Activated gamma-delta T cell treated with Interleukin-2 at 50 U/mL for 16 hours (primary cell): ENCODE measurements around the gene SUPT3H.
"Not testable (repeated sequence)": the region's sequence is repeated elsewhere in the genome, so short reads cannot be mapped to it uniquely, and the experiment has no call there.

ENCODE experiments used
- DNase-seq: peaks from one replicate; pipeline ENCODE4 v3.0.0-alpha.2; 2020

The SUPT3H gene

DNA sequence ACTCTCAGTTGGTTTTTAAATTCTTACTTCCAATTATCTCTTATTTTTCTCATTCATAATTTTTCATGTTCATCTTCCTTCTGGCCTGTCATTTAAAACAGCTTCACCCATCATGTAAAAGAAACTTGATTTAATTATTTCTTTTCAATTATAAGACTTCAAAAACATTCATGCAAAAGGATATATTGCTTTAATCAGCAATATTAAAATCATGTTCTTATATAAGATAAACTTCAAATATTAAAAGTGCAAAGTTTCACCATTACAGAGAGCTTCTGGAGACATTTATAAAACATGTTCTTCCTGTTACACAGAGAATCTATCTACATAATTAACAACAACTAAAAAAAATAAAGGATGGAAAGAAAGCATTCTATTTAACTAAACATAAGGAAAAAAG is 446.3 kb downstream of the SUPT3H start:
- no peak for DNase-seq

DNA sequence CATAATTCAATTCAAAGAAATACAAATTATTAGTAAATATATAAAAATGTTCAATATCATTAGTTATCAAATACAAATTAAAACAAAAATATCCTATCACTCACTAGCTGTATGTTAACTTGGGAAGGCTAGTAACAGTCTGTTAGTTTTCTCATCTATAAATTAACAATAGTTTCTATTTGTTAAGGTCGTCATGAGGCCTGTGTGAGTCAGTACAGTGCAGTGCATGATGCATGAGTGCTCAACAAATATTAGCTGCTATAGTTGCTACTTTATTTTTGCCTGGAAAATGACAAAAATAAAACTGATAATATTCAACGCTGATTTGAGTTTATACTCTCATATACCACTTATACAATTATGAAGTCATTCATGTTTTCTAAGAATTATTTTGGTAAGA is 451.2 kb downstream of the SUPT3H start:
- no peak for DNase-seq

DNA sequence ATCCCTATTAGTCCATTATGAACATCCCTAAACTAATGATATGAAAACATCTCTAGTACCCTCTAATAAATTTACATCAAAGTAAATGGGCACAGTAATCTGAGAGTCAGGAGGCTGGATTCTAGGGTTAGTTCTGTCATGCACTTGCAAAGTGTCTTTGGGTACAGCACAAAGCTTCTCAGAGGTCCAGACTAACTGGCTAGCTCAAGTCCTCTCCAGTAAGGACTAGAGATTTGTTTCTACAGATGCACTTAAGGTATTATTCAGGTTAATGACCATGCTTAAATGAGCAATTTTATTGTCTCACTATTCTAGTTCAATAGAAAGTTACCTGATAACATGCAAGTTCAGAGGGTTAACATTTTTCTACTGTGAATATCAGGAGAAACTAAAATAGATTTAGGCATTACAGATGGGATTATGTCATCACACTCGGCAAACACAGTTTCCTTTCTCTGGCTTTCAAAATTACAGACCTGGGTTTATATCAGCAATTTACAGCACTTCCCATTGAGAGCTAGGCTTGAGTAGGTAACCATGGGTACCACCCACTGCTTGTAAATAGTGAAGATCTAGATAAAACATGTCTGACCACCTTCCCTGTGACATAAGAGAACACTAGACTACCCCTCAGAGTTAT is 452.5 kb downstream of the SUPT3H start:
- peak; percentile 10 for DNase-seq

DNA sequence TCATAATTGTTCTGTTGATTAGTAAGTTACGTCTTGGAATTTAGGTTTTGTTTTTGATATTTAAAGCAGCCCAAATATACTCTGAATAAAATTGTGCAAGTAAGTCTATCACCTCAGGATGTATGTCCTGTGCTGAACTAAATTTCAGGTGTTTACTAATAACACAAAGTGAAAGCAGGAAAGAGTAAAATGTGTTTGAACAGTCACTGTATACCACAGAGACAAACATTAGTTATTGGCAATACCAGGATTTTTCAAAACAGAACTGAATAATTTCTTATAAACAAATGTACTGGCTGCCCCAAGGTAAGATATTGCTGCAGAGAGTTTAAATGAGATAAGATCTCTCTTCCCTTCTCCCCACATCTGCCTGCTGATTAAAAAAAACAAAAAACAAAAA is 454.3 kb downstream of the SUPT3H start:
- no peak for DNase-seq

DNA sequence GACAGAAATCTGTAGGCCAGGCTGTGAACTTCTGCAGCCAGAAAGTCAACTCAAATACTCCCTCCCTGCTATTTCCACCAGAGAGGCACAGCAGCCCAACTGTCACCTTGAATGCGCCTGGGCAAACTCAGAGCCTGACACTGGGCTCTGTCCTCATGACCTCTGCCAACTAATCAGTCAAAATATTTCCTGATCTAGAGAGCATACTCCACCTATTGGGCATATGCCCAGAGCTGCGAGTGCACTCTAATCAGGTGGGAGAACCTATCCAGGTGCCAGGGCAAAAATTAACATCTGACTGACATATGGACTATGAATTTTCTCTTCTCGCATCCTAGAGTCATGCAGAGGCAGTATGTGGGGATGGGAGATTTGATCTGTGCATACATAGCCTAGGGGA is 455.9 kb downstream of the SUPT3H start:
- no peak for DNase-seq

DNA sequence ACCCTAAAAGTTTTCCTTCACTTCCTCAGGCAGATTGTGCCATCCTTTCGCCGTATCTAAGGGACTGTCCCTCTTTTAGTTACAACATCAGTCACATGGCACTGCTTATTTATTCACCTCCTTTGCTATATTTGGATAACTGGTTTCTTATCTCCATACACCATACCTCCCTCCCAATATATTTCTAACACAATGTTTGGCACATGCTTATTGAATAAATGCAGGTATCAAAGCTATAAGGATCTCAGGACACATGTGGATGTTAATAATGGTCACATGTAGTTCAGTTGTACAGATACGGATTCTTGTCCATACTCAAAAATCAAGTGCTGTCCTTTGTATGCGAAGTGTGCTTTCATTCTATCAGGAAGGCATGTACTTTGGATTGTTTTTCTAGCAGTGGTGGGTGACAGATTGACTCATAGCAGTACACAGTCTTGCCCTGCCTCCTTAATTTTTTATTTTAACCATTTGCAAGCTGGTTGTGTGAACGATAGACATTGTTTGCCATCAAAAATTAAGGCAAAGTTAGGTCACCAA is 456.7 kb downstream of the SUPT3H start:
- DNase-seq, result no peak

DNA sequence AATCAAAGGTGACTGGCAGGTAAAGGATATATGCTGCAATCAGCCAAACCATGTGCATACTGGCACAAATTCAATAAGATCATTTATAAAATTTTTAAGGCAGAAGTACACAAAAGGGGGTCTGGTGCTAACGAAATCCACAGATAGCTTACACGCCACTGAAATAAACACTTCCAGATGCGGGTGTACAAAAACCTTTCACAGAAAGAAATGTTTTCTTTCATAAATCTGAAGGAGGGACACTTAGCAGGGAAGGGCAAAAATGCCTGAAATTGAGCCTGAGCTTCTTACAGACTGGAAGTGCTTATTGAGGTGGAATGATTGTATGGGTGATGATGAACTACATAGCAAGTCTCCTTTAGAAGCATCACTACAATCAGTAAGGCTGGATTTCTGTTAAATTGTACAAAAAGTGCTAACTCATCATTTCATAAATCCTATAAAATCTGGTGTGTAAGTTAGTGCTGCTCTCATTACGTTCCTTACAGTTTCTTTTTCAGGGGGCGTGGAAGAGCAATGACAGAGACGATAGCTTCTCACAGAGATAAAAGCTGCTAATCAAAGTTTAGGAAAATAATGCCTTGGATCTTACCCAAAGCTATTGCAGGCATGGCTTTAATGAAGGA is 458.9 kb downstream of the SUPT3H start:
- DNase-seq, result no peak

DNA sequence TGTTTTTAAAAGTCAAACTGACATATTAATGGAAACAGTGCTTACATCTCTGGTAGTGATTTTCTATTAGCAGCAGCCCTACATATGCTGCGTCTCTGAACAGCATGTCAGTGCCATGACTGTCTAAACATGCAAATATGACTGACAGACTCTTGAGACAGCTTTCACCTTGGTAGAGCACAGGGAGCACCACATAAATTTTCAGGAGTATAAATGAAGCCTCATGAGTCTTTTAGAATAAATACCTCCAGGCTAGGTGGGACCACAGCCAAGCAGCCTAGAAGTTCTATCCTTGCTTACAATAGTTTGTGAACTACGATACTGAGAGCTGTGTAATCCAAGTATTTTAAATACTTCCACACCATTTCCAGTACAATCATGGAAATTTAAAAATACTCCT is 460.3 kb downstream of the SUPT3H start:
- no peak for DNase-seq

DNA sequence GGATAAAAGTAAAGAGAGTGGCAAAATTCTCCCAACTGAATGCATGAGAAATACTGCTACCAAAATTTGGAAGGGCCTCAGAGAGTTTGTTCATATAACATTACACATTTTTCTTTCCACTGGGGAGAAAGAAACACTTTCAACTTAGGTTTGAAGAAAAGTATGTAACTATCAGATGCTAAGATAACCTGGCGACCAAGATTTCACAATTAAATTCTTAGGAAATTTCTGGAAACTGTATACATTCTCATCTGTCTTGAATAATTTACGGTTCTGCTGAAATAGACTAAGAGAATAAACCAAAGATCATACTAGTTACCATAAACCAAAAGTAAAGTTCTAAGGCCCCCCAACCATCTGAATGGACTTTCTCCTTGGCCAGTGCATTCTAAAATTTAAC is 462.6 kb downstream of the SUPT3H start:
- DNase-seq, result no peak

DNA sequence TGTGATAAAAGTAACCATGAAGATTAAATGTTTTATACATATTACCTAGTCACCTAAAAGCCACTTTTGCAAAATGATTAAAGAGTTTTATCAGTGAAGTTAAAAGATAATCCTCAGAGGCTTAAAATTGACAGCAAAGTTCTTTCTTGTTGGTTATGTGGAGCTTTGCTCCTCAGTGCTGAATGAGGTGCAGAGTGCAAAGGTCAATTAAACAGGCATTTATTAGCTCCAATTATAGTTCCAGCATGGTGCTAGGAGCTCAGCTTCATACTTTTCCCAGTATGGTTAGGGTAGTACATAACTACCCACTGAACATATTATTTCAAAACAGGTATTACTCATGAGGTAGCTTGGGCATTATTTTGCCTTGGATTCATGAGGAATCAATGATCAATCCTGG is 463.6 kb downstream of the SUPT3H start:
- DNase-seq, result no peak

DNA sequence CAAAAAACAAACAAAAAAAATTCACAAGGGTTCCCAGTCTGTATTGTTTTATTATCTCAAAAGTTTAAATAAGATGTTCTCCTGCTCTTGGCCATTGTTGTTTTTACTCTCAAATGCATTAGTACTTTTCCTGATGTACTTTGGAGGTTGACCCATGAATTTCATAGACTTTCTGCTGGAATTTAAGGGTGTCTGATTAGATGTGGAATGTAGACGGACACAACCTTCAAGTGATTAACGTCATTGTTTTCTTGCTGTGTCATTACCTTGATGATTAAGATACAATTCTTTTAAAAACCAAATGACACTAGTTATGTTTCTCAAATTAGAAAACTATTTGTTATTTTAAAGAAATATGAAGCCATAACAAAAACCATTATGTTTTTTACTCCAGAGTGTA is 471.0 kb downstream of the SUPT3H start:
- DNase-seq, result no peak

DNA sequence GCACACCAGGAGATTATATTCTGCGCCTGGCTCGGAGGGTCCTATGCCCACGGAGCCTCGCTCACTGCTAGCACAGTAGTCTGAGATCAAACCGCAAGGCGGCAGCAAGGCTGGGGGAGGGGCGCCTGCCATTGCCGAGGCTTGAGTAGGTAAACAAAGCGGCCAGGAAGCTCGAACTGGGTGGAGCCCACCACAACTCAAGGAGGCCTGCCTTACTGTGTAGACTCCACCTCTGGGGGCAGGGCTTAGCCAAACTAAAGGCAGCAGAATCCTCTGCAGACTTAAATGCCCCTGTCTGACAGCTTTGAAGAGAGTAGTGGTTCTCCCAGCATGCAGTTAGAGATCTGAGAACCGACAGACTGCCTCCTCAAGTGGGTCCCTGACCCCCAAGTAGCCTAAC is 477.4 kb downstream of the SUPT3H start:
- not testable (repeated sequence) for DNase-seq

DNA sequence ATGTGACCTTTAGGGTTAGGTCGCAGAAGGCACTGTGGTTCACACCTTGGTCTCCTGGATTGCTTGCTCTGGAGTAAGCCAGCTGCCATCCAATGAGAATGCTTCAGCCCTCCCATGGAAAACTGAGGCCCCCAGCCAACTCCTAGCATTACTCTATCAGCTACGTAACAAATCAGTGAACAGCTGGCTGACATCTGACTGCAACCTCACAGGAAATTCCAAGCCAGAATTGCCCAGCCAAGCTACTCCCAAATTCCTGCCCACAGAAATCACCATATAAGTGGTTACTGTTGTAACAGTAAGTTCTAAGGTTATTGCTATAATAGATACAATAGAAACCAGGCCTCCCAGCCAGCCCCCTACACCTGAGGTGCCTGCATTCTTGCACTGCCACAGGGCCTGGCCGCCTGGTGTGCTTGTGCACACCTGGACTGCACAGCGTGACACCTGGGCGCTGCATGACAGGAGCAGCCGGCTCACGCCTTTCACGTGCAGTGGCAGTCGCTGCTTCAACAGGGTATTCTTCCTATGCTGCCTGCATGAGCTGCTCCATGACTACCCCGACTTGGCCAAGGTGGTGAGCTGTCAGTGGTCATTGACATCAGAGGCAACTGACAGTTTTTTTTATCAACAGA is 479.3 kb downstream of the SUPT3H start:
- no peak for DNase-seq

DNA sequence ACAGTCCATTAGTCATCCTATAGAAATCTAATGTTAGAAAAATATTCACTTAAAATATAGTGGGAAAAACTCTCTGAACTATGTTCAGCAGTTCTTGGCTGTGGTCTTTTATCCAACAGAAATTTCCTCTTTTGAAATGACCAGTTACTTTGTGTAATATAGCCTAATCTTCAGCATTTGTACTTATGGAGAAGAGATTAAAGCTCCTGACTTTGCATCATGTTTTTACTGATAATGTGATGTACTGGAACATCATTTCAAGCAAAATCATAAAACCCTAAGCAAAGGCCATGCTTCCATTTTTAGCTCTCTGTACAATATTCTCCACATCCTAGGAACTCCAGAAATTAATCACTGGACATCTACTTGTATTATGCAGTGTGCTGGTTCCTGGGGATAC is 480.4 kb downstream of the SUPT3H start:
- DNase-seq, result no peak

DNA sequence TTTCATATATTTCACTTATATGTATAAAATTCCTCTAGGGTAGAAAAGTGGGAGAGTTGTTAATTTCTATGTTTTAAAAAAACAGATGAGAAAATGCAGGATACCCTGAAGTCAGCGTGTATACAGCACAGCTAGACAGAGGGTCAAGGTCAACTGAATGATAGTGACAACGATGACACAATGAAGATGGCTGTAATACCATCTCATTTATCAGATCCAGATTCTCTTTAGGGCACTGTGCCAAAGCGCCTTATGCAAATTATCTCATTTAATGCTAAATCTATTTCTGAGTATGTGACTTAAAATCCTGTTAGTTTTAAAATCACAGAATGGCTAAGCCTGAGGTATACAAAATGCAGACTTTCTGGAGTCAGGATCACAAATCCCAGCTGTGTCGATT is 481.0 kb downstream of the SUPT3H start:
- DNase-seq, result no peak

DNA sequence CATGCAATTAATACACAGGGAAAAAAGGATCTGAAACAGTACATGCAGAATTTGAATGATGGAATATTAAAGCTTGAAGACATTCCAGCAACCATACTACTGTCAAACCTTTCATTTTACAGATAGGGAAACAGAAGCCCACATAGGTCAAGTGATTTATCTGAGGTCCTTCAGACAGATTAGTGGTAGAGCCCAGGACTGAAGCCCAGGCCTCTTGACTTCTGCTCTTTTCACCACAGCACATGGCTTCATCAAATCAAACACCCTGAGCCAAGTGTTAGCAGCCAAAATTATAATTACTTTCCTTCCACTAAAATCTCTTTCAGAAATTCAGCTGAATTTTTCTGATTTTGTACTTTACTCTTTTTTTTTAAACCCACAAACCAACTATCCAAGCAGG is 485.2 kb downstream of the SUPT3H start:
- DNase-seq, result no peak

DNA sequence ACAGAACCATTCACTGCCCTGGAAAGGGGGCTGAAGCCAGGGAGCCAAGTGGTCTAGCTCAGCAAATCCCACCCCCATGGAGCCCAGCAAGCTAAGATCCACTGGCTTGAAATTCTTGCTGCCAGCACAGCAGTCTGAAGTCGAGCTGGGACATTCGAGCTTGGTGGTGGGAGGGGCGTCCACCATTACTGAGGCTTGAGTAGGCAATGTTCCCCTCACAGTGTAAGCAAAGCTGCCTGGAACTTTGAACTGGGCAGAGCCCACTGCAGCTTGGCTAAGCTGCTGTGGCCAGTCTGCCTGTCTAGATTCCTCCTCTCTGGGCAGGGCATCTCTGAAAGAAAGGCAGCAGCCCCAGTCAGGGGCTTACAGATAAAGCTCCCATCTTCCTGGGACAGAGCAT is 498.7 kb downstream of the SUPT3H start:
- not testable (repeated sequence) for DNase-seq

DNA sequence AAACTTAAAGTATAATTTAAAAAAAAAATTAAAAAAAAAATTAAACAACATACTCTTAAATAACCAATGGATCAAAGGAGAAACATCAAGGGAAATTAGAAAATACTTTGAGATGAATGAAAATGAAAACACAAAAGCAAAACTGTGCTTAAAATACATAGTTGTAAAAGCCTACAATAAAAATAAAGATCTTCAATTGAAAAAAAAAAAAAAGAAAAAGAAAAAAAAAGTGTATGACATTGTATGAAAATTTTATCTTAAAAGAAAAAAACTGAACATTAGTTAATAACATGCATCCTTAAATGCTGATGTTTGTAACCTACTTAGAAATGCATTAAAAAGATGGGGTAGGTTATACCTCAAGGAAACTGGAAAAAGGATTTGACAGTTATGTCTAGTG is 501.1 kb downstream of the SUPT3H start:
- not testable (repeated sequence) for DNase-seq

DNA sequence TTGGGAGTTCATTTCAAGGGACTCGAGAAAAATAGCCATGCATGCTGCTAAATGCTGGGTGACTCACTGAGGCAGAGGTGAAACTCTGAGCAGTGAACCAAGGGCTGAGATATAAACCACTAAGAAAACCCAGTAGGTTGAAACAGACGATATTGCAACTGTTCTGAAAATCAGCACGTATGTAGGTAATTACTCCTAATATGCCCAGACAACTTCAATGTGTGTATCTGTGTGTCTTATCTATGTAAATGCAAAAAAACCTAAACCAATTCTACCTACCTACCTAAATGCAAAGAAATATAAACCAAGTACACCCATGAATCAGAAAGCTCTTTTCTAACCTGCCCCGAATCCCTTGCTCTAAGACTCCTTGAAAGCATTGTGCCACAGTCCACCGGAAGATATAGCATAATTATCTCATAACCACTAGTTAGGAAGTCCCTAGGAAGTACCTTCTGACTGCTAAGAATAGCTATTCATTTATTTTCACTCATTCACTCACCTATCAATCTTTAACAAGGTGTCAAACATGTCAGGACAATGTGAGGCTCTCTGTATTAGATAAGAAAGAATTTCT is 508.3 kb downstream of the SUPT3H start:
- DNase-seq, result no peak

DNA sequence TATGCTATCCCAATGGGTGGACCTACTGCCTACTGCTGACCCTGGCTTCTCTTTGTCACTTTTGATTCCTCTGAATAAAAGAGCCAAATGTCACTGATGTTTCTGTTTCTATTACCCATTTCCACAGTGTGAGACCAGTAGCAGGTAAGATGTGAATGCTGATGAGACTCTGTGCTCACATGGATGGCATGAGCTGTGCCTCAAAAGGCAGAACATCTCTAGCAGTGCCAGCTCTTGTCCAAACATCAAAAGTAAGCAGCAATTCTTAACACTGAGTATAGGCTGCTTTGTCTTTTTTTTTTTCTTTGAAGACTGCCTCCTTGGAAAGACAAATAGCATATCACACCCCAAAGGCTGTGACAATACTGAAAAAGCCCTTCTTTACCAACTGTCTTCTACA is 508.8 kb downstream of the SUPT3H start:
- DNase-seq, result no peak

DNA sequence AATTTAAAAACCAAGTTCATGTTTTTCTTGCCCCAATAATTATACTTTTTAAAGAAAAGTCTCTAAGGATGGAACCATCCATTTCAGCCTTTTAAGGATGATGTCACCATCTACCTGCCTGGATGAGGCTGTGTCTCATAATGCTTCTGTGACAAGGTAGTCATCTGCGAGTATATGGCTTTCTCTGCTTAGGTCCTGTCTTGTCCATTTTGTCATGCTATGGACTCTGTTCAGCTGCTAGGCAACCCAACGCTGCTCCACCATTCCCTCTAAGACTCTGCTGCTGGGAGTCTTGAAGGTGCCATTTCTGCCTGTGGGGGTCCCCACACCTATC is 509.4 kb downstream of the SUPT3H start:
- DNase-seq, result no peak

DNA sequence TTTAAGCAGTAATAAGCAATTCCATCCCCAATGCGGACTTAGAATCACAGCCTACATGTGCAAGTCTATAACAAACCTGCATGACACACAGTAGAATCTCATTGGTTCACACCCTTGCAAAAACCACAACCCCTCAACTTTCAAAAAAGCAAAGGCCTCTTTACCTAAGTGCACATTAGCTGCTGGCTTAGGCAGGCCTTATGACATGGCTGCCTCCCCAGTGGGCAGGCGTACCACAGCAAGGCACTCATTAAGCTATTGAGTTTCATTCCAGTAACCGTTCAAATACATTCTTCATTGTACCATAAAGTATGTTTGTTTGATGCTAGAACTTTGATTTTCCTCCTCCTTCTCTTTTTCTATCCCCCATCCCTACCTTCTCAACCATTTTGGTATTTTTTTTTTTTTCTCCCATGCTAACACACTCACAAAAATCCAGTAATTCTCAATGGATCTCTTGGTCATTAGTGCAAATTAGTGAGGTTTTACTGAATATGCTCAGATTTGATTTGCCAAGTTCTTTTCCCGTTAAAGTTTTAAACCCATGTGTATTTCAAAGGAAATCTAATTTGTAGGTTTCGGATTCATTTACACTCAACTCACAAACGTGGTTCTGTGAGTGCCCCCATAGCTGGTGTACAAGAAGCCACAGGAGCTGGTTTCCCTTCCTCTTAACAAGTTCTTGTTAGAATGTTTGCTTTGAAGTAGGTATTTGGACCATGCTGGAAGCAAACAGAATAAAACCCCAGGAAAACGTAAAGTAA is 510.0 kb downstream of the SUPT3H start:
- DNase-seq, result no peak

DNA sequence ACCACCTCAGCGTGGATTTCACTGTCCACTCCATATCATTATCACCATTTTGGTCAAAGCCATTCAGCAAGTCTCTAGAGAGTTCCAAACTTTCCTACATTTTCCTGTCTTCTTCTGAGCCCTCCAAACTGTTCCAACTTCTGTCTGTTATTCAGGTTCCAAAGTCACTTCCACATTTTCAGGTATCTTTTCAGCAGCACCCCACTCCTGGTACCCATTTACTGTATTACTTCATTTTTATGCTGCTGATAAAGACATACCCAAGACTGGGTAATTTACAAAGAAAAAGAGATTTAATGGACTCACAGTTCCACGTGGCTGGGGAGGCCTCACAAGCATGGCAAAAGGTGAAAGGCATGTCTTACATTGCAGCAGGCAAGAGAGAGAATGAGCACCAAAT is 512.5 kb downstream of the SUPT3H start:
- not testable (repeated sequence) for DNase-seq
